IMR-90 (cell line): Measurements from ENCODE around the gene AGXT. TPM values are rescaled to one million over a fixed set of nuclear protein-coding genes. Genes with fewer than 3 reads are reported as not detected.

Source experiments
- ATAC-seq: fragments of 200-7000 bp; cut with Tn5 transposase; 2 replicates; pipeline ENCODE4 v1.9.1; 2020; ENCODE audit warnings: low read depth, mild to moderate bottlenecking, moderate library complexity
- BruUV-seq: library from RNA; stranded (reverse); fragments of 400-500 nt; replicated peaks from 2 replicates; lab custom pipeline; 2021; lab: Mats Ljungman, UMichigan
- CTCF ChIA-PET: fragments of 300-600 bp; formaldehyde crosslinking; extraction: SDS; loops from one replicate; lab custom pipeline; 2021; ENCODE audit warnings: antibody characterized with exemption; lab: Yijun Ruan, JAX
- POLR2A ChIA-PET: fragments of 300-600 bp; sonication (Branson Sonifier 250); formaldehyde crosslinking; loops from one replicate; lab custom pipeline; 2022; ENCODE audit warnings: antibody characterized with exemption; ENCODE audit not compliant: unreplicated experiment; lab: Charles Lee
- DNase-seq: peaks from one replicate; pipeline ENCODE4 v3.0.0; 2013
- H2AFZ ChIP-seq: replicated peaks from 2 replicates; pipeline ENCODE3; 2013; ENCODE audit warnings: low read length, mild to moderate bottlenecking; ENCODE audit not compliant: poor library complexity
- H2AK5ac ChIP-seq: 2 replicates; pipeline ENCODE4 v1.6.1; 2013; ENCODE audit warnings: low read depth, low read length, inconsistent platforms
- H2AK9ac ChIP-seq: replicated peaks from 2 replicates; pipeline ENCODE3; 2013; ENCODE audit warnings: mild to moderate bottlenecking, low read depth, low read length, moderate library complexity; ENCODE audit not compliant: poor library complexity
- H2BK120ac ChIP-seq: 2 replicates; pipeline ENCODE4 v1.6.1; 2013; ENCODE audit warnings: low read depth, low read length, inconsistent platforms
- H2BK15ac ChIP-seq: 3 replicates; pipeline ENCODE4 v1.6.1; 2013; ENCODE audit warnings: low read depth, low read length, inconsistent platforms
- H2BK20ac ChIP-seq: 2 replicates; pipeline ENCODE4 v1.6.1; 2013; ENCODE audit warnings: low read depth, mild to moderate bottlenecking, inconsistent platforms, low read length, moderate library complexity
- H2BK5ac ChIP-seq: 2 replicates; pipeline ENCODE4 v1.6.1; 2013; ENCODE audit warnings: mild to moderate bottlenecking, low read depth, low read length, inconsistent platforms; ENCODE audit not compliant: poor library complexity, severe bottlenecking
- H3K14ac ChIP-seq: replicated peaks from 2 replicates; pipeline ENCODE4 v1.6.1; 2013; ENCODE audit warnings: low read depth, low read length, inconsistent platforms
- H3K18ac ChIP-seq: 2 replicates; pipeline ENCODE4 v1.6.1; 2013; ENCODE audit warnings: low read depth, low read length, control low read depth
- H3K23ac ChIP-seq: 2 replicates; pipeline ENCODE4 v1.6.1; 2013; ENCODE audit warnings: low read depth, low read length, inconsistent platforms
- H3K27ac ChIP-seq: 2 replicates; pipeline ENCODE4 v1.5.1; 2013; ENCODE audit warnings: mild to moderate bottlenecking, control low read depth, low read length; ENCODE audit not compliant: insufficient read depth
- H3K27me3 ChIP-seq: 2 replicates; pipeline ENCODE4 v1.6.1; 2013; ENCODE audit warnings: low read length; ENCODE audit not compliant: control insufficient read depth, insufficient read depth
- H3K36me3 ChIP-seq: 2 replicates; pipeline ENCODE4 v1.6.1; 2013; ENCODE audit warnings: low read length, mixed read lengths; ENCODE audit not compliant: control insufficient read depth, insufficient read depth
- H3K4ac ChIP-seq: 2 replicates; pipeline ENCODE4 v1.6.1; 2013; ENCODE audit warnings: low read depth, low read length, inconsistent platforms
- H3K4me1 ChIP-seq: 2 replicates; pipeline ENCODE4 v1.6.1; 2013; ENCODE audit warnings: low read length, mixed read lengths; ENCODE audit not compliant: control insufficient read depth, insufficient read depth
- H3K4me2 ChIP-seq: 2 replicates; pipeline ENCODE4 v1.6.1; 2013; ENCODE audit warnings: low read depth, mild to moderate bottlenecking, control low read depth, low read length, moderate library complexity
- H3K4me3 ChIP-seq: 2 replicates; pipeline ENCODE4 v1.5.1; 2013; ENCODE audit warnings: low read depth, mild to moderate bottlenecking, control low read depth, low read length, moderate library complexity; ENCODE audit not compliant: insufficient read depth
- H3K56ac ChIP-seq: 2 replicates; pipeline ENCODE4 v1.6.1; 2013; ENCODE audit warnings: low read length, inconsistent platforms; ENCODE audit not compliant: insufficient read depth; ENCODE audit errors: extremely low read depth
- H3K79me1 ChIP-seq, 2 experiments: 2 replicates each; pipeline ENCODE4 v1.6.1; 2013; ENCODE audit warnings: low read length in 2 of 2, inconsistent platforms in 1 of 2, low read depth in 1 of 2
- H3K9ac ChIP-seq: 2 replicates; pipeline ENCODE4 v1.6.1; 2013; ENCODE audit warnings: low read depth, low read length, control low read depth
- H3K9me1 ChIP-seq: 2 replicates; pipeline ENCODE4 v1.6.1; 2013; ENCODE audit warnings: low read length, inconsistent platforms; ENCODE audit not compliant: insufficient read depth
- H3K9me3 ChIP-seq: 2 replicates; pipeline ENCODE4 v1.6.1; 2013; ENCODE audit warnings: low read length; ENCODE audit not compliant: control insufficient read depth, insufficient read depth
- H4K20me1 ChIP-seq: 2 replicates; pipeline ENCODE4 v1.6.1; 2013; ENCODE audit warnings: low read length, inconsistent platforms; ENCODE audit not compliant: insufficient read depth
- H4K5ac ChIP-seq: 2 replicates; pipeline ENCODE4 v1.6.1; 2013; ENCODE audit warnings: mild to moderate bottlenecking, low read depth, low read length, control low read depth
- H4K8ac ChIP-seq, 2 experiments: 2 replicates each; pipeline ENCODE4 v1.6.1; 2013; ENCODE audit warnings: low read depth in 2 of 2, low read length in 2 of 2, control low read depth in 1 of 2, inconsistent platforms in 1 of 2
- H4K91ac ChIP-seq: 2 replicates; pipeline ENCODE4 v1.6.1; 2013; ENCODE audit warnings: low read depth, low read length, inconsistent platforms; ENCODE audit not compliant: insufficient read depth
- CEBPB ChIP-seq: IDR thresholded peaks from 2 replicates; pipeline ENCODE4 v1.6.1; 2012; ENCODE audit warnings: low read depth, low read length, improper control_type of control experiment
- ELK1 ChIP-seq: fragments of 150-350 bp; IDR thresholded peaks from 2 replicates; pipeline ENCODE4 v1.6.1; 2016; ENCODE audit warnings: low read depth, mild to moderate bottlenecking, low read length, moderate library complexity, borderline replicate concordance
- WGBS, 2 experiments: methylation state at CpG; one replicate each; pipeline versions ENCODE4 v1.1.5 to v1.1.7; 2013; ENCODE audit warnings: missing lambda C conversion rate in 2 of 2; ENCODE audit not compliant: insufficient read length in 1 of 2; ENCODE audit errors: extremely low coverage in 2 of 2; 5-methylcytosine and 5-hydroxymethylcytosine counted together
- dilution Hi-C: fragments of 300-500 bp; cut with HindIII; formaldehyde crosslinking; loops from one replicate; pipeline ENCODE4 v1.14.3; 2018; ENCODE audit warnings: low sequenced_read_pairs; ENCODE audit not compliant: unreplicated experiment
- in situ Hi-C: fragments of 300-500 bp; cut with MboI; formaldehyde crosslinking; loops from 3 replicates; pipeline ENCODE4 v1.14.3; 2019; ENCODE audit warnings: low sequenced_read_pairs, inconsistent platforms, mixed read lengths
- intact Hi-C: fragments of 100-400 bp; cut with micrococcal nuclease; formaldehyde crosslinking; loops from 2 replicates; pipeline ENCODE4 v1.10.0; 2022
- polyA plus RNA-seq, 3 experiments: library from polyadenylated mRNA; depleted of rRNA; stranded (reverse); fragments of >200 nt; gene quantifications; 2 replicates each; pipeline ENCODE4 v1.2.3, GENCODE V29; 2012; ENCODE audit warnings: low replicate concordance in 1 of 3
- total RNA-seq: library from RNA; depleted of rRNA; stranded (reverse); fragments of >200 nt; gene quantifications from 2 replicates; pipeline ENCODE4 v1.2.3, GENCODE V29; 2012

The AGXT gene
- total and polyA plus RNA-seq, 2 of the 4 experiments (the other 2 are of a cell fraction): not detected

GRCh38 chr2:240919786-240920782, 51.5 kb downstream of the AGXT start (continued):
- no peak for TF ChIP-seq ELK1

GRCh38 chr2:240920783-240921231, 52.2 kb downstream of the AGXT start:
- H2BK15ac ChIP-seq: peak overlapping the region; percentile 92; the same call in 2 of the 3 replicates
- ChIA-PET CTCF (no interaction called here), POLR2A (no interaction called here)
- H3K9ac ChIP-seq: peak overlapping the region; percentile 3; the same call in 1 of the 2 replicates
- DNase-seq (no peak), ATAC-seq (peak; percentile 1)
- no peaks in the 10 kb centered on the region for H3K36me3 ChIP-seq
- H3K9me3 ChIP-seq: no peaks in the 10 kb centered on the region
- WGBS, 2 experiments: 100% methylated on average over 1 of the region's 4 CpGs; no CpG with 5 or more reads in 1 of the 2 experiments
- H4K8ac ChIP-seq: peak overlapping the region; percentile 83 to 84
- H2AK5ac ChIP-seq: peak overlapping the region; percentile 65
- H2BK120ac ChIP-seq: peak overlapping the region; percentile 96
- H3K14ac ChIP-seq: peak overlapping the region; percentile 70
- dilution Hi-C loops: no loop called here
- H2AFZ ChIP-seq: peak overlapping the region; percentile 75
- H3K56ac ChIP-seq: peak overlapping the region; percentile 22; the same call in 1 of the 2 replicates
- no peak overlapping the region for H3K4me2 ChIP-seq
- peak overlapping the region; percentile 59 for H3K18ac ChIP-seq
- H2BK5ac ChIP-seq: peak overlapping the region; percentile 66
- H4K20me1 ChIP-seq: no peaks in the 10 kb centered on the region
- no peak for TF ChIP-seq CEBPB
- H4K5ac ChIP-seq: peak overlapping the region; percentile 74
- peak overlapping the region; percentile 26; the same call in 1 of the 2 replicates for H3K23ac ChIP-seq
- H4K91ac ChIP-seq: peak overlapping the region; percentile 96
- peak overlapping the region; percentile 96 for H2AK9ac ChIP-seq
- intact Hi-C loops: no loop called here
- no TSS peak for BruUV-seq
- in situ Hi-C loops: no loop called here
- H3K27ac ChIP-seq: peak overlapping the region; percentile 72
- H3K4ac ChIP-seq: peak overlapping the region; percentile 90
- peaks cover 38% of the 10 kb centered on the region for H3K4me1 ChIP-seq
- H3K9me1 ChIP-seq: peaks cover 19% of the 10 kb centered on the region
- no peak overlapping the region for H3K4me3 ChIP-seq
- no peaks in the 10 kb centered on the region for H3K79me1 ChIP-seq
- peak overlapping the region; percentile 82 for H2BK20ac ChIP-seq
- H3K27me3 ChIP-seq: no peaks in the 10 kb centered on the region
